HepG2 (cell line): ENCODE measurements around the gene ATP1B2. TPM values are rescaled to one million over a fixed set of nuclear protein-coding genes. Genes with fewer than 3 reads are reported as not detected.
A peak's percentile ranks its signal among the peaks of the same experiment; 100 is the strongest.

ENCODE experiments used
- ATAC-seq: fragments of 200-7000 bp; cut with Tn5 transposase; 3 replicates; pipeline ENCODE4 v1.9.1; 2020; ENCODE audit warnings: mild to moderate bottlenecking, moderate library complexity
- BruUV-seq: library from RNA; stranded (reverse); fragments of 400-500 nt; replicated peaks from 2 replicates; lab custom pipeline; 2021; lab: Mats Ljungman, UMichigan
- CTCF ChIA-PET: fragments of 300-600 bp; formaldehyde crosslinking; extraction: SDS; loops from one replicate; lab custom pipeline; 2021; ENCODE audit warnings: low total read pairs, inconsistent platforms, low intra/inter-chr PET ratio; lab: Yijun Ruan, JAX
- POLR2A ChIA-PET: fragments of 350-600 bp; sonication (Branson Sonifier 250); formaldehyde crosslinking; loops from one replicate; lab custom pipeline; 2020; ENCODE audit warnings: antibody characterized with exemption, inconsistent platforms; lab: Yijun Ruan, JAX
- DNase-seq: peaks from one replicate; pipeline ENCODE4 v3.0.0-alpha.2; 2015; ENCODE audit warnings: low spot score
- FAIRE-seq: peaks from 3 replicates; lab custom pipeline; 2011; peaks lifted over from hg19 to GRCh38; lab: Jason Lieb, UNC
- H2AFZ ChIP-seq: one replicate; pipeline ENCODE4 v1.6.1; 2011; ENCODE audit warnings: low read length, inconsistent platforms
- H3K27ac ChIP-seq: fragments of 300-600 bp; 3 replicates; pipeline ENCODE4 v1.8.0; 2011; ENCODE audit warnings: mixed run types, mild to moderate bottlenecking, mixed read lengths, low read length, inconsistent platforms; ENCODE audit not compliant: insufficient read depth; ENCODE audit errors: extremely low read length
- H3K27me3 ChIP-seq, 2 experiments: fragments of 200-600 bp in 1 of 2; 2 replicates in 1 of 2; 3 replicates in 1 of 2; pipeline versions ENCODE4 v1.6.0 to v1.8.0; 2011; ENCODE audit warnings: low read length in 2 of 2, mild to moderate bottlenecking in 2 of 2, moderate library complexity in 2 of 2, inconsistent platforms in 1 of 2; ENCODE audit not compliant: insufficient read depth in 2 of 2, control insufficient read depth in 1 of 2
- H3K36me3 ChIP-seq, 2 experiments: fragments of 200-600 bp in 1 of 2; replicated peaks in 1 of 2; 2 replicates in 1 of 2; 3 replicates in 1 of 2; pipeline versions ENCODE4 v1.5.1 to v1.8.0; 2011; ENCODE audit warnings: low read length in 2 of 2, inconsistent platforms in 1 of 2; ENCODE audit not compliant: insufficient read depth in 2 of 2, control insufficient read depth in 1 of 2
- H3K4me1 ChIP-seq: 2 replicates; pipeline ENCODE4 v1.5.1; 2012; ENCODE audit warnings: low read length, inconsistent platforms; ENCODE audit not compliant: insufficient read depth
- H3K4me2 ChIP-seq: 2 replicates; pipeline ENCODE4 v1.6.0; 2011; ENCODE audit warnings: low read depth, low read length, inconsistent platforms
- H3K4me3 ChIP-seq, 3 experiments: fragments of 200-600 bp in 1 of 3; sonication (generic), shearing (Covaris generic) in 1 of 3; replicated peaks in 1 of 3; 2 replicates each; pipeline ENCODE4 v1.5.1; 2011 to 2016; ENCODE audit warnings: low read length in 3 of 3, inconsistent platforms in 2 of 3, low read depth in 2 of 3, mild to moderate bottlenecking in 2 of 3, control low read depth in 1 of 3, mixed read lengths in 1 of 3; ENCODE audit not compliant: insufficient read depth in 1 of 3
- H3K79me2 ChIP-seq: one replicate; pipeline ENCODE4 v1.6.1; 2011; ENCODE audit warnings: low read length, inconsistent platforms; ENCODE audit not compliant: insufficient read depth
- H3K9ac ChIP-seq: 2 replicates; pipeline ENCODE4 v1.6.0; 2011; ENCODE audit warnings: mild to moderate bottlenecking, low read depth, low read length, inconsistent platforms; ENCODE audit not compliant: insufficient read depth
- H3K9me3 ChIP-seq: 2 replicates; pipeline ENCODE4 v1.5.1; 2012; ENCODE audit warnings: mild to moderate bottlenecking, low read length
- H4K20me1 ChIP-seq: 2 replicates; pipeline ENCODE4 v1.6.0; 2011; ENCODE audit warnings: inconsistent platforms, mild to moderate bottlenecking, low read length, moderate library complexity; ENCODE audit not compliant: insufficient read depth
- AGO2 ChIP-seq: fragments of 200-400 bp; formaldehyde crosslinking; optimal IDR thresholded peaks from 2 replicates; pipeline ENCODE3; 2017; ENCODE audit warnings: mild to moderate bottlenecking, low read depth, low read length, moderate library complexity
- whole genome bisulfite sequencing: methylation state at CpG from one replicate; pipeline ENCODE4 v1.1.6; 2017; ENCODE audit warnings: low lambda C conversion rate; 5-methylcytosine and 5-hydroxymethylcytosine counted together
- in situ Hi-C: cut with HindIII; loops from 2 replicates; pipeline ENCODE4 v1.10.0; 2017; ENCODE audit warnings: low pct_unique_long_range_greater_than_20kb; ENCODE audit not compliant: extremely low pct_ligation_motif_present
- intact Hi-C: fragments of 100-400 bp; cut with micrococcal nuclease; formaldehyde crosslinking; loops from one replicate; pipeline ENCODE4 v1.10.0; 2022; ENCODE audit not compliant: unreplicated experiment
- polyA plus RNA-seq, 8 experiments: library from polyadenylated mRNA; depleted of rRNA in 3 of 8; stranded (reverse) in 7 of 8; unstranded in 1 of 8; fragments of >200 nt; fragmentation: Illumina TruSeq in 4 of 8; extraction: Trizol in 4 of 8; gene quantifications; 2 replicates each; pipeline versions ENCODE4 v1.2.1 to v1.2.3, GENCODE V29; 2011 to 2016; ENCODE audit warnings: low read depth in 4 of 8, missing spikeins in 1 of 8, mixed read lengths in 1 of 8; ENCODE audit not compliant: insufficient read depth in 1 of 8
- total RNA-seq, 5 experiments: library from RNA; depleted of rRNA; stranded (reverse); fragments of >200 nt; fragmentation: Illumina TruSeq; extraction: Trizol; gene quantifications; 2 replicates each; pipeline ENCODE4 v1.2.3, GENCODE V29; 2016; ENCODE audit warnings: low read depth in 1 of 5
- TF ChIP-seq, protein P1 (sequence below): sonication (generic); formaldehyde crosslinking; IDR thresholded peaks from 2 replicates; pipeline ENCODE4 v1.9.0; 2021; ENCODE audit warnings: mild to moderate bottlenecking, missing genetic modification reagents

Gene ATP1B2
- total and polyA plus RNA-seq, 2 of the 13 experiments (the other 11 are each of a cell fraction or from before 2014, with no cell fraction given), result not detected

DNA sequence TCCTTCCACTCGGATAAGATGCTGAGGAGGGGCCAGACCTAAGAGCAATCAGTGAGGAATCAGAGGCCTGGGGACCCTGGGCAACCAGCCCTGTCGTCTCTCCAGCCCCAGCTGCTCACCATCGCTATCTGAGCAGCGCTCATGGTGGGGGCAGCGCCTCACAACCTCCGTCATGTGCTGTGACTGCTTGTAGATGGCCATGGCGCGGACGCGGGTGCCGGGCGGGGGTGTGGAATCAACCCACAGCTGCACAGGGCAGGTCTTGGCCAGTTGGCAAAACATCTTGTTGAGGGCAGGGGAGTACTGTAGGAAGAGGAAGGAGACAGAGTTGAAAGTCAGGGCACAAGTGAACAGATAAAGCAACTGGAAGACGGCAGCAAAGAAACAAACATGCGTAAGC lies 24.2 kb downstream of the ATP1B2 start:
- no TSS peak for BruUV-seq
- no peak overlapping the region for H2AFZ ChIP-seq
- no peak overlapping the region for H3K4me3 ChIP-seq
- H3K4me2 ChIP-seq, result no peak overlapping the region
- H3K4me1 ChIP-seq, result no peaks in the 10 kb centered on the region
- POLR2A ChIA-PET, result no interaction called here
- no peak overlapping the region for H3K27ac ChIP-seq
- intact Hi-C loops, result loop anchor here (5.0 kb wide), 1 partner anchor 43 kb away; the partner anchor contains the start of gene SHBG
- peaks cover 7% of the 10 kb centered on the region; the same call in 1 of the 2 replicates for H3K9me3 ChIP-seq
- WGBS, result 91% methylated on average over 14 of the region's 14 CpGs
- H3K36me3 ChIP-seq, result peaks cover 20 to 30% of the 10 kb centered on the region in 2 experiments; a peak in 4 of 5 replicates
- DNase-seq (no peak), ATAC-seq (no peak), FAIRE-seq (no peak)
- H3K9ac ChIP-seq, result no peak overlapping the region
- H4K20me1 ChIP-seq, result no peaks in the 10 kb centered on the region
- H3K27me3 ChIP-seq, result no peaks in the 10 kb centered on the region; a peak in 1 of 5 replicates
- no peaks in the 10 kb centered on the region for H3K79me2 ChIP-seq
- in situ Hi-C loops, result no loop called here
- CTCF ChIA-PET, result no interaction called here
- TF ChIP-seq AGO2, result peak; percentile 32
- TF ChIP-seq, protein P1, sequence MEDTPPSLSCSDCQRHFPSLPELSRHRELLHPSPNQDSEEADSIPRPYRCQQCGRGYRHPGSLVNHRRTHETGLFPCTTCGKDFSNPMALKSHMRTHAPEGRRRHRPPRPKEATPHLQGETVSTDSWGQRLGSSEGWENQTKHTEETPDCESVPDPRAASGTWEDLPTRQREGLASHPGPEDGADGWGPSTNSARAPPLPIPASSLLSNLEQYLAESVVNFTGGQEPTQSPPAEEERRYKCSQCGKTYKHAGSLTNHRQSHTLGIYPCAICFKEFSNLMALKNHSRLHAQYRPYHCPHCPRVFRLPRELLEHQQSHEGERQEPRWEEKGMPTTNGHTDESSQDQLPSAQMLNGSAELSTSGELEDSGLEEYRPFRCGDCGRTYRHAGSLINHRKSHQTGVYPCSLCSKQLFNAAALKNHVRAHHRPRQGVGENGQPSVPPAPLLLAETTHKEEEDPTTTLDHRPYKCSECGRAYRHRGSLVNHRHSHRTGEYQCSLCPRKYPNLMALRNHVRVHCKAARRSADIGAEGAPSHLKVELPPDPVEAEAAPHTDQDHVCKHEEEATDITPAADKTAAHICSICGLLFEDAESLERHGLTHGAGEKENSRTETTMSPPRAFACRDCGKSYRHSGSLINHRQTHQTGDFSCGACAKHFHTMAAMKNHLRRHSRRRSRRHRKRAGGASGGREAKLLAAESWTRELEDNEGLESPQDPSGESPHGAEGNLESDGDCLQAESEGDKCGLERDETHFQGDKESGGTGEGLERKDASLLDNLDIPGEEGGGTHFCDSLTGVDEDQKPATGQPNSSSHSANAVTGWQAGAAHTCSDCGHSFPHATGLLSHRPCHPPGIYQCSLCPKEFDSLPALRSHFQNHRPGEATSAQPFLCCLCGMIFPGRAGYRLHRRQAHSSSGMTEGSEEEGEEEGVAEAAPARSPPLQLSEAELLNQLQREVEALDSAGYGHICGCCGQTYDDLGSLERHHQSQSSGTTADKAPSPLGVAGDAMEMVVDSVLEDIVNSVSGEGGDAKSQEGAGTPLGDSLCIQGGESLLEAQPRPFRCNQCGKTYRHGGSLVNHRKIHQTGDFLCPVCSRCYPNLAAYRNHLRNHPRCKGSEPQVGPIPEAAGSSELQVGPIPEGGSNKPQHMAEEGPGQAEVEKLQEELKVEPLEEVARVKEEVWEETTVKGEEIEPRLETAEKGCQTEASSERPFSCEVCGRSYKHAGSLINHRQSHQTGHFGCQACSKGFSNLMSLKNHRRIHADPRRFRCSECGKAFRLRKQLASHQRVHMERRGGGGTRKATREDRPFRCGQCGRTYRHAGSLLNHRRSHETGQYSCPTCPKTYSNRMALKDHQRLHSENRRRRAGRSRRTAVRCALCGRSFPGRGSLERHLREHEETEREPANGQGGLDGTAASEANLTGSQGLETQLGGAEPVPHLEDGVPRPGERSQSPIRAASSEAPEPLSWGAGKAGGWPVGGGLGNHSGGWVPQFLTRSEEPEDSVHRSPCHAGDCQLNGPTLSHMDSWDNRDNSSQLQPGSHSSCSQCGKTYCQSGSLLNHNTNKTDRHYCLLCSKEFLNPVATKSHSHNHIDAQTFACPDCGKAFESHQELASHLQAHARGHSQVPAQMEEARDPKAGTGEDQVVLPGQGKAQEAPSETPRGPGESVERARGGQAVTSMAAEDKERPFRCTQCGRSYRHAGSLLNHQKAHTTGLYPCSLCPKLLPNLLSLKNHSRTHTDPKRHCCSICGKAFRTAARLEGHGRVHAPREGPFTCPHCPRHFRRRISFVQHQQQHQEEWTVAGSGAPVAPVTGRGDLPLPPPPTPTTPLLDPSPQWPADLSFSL (CRISPR knock-in tag), result no peak
